Mesenchymal stem cell (in vitro differentiated cells and primary cell): ENCODE data around the gene FUZ.

ENCODE experiments used
- DNase-seq: peaks from one replicate; pipeline ENCODE4 v3.0.0-alpha.2; 2013
- H2AFZ ChIP-seq: one replicate; pipeline ENCODE4 v1.6.1; 2013; ENCODE audit warnings: low read depth, mild to moderate bottlenecking, control low read depth, inconsistent platforms, low read length, moderate library complexity
- H2AK5ac ChIP-seq: 2 replicates; pipeline ENCODE4 v1.6.1; 2013; ENCODE audit warnings: low read length, moderate library complexity, mild to moderate bottlenecking, inconsistent platforms; ENCODE audit not compliant: severe bottlenecking
- H2BK120ac ChIP-seq: one replicate; pipeline ENCODE4 v1.6.1; 2013; ENCODE audit warnings: low read depth, mild to moderate bottlenecking, inconsistent platforms, low read length, moderate library complexity
- H2BK12ac ChIP-seq, 2 experiments: one replicate each; pipeline ENCODE4 v1.6.1; 2013; ENCODE audit warnings: inconsistent platforms in 2 of 2, low read length in 2 of 2, mild to moderate bottlenecking in 2 of 2, moderate library complexity in 2 of 2, control low read depth in 1 of 2
- H2BK15ac ChIP-seq: one replicate; pipeline ENCODE4 v1.6.1; 2013; ENCODE audit warnings: mild to moderate bottlenecking, low read depth, inconsistent platforms; ENCODE audit not compliant: poor library complexity, severe bottlenecking
- H2BK5ac ChIP-seq: 2 replicates; pipeline ENCODE4 v1.6.1; 2013; ENCODE audit warnings: low read depth, mild to moderate bottlenecking, low read length, control low read depth, inconsistent platforms; ENCODE audit not compliant: poor library complexity, severe bottlenecking
- H3K14ac ChIP-seq, 2 experiments: one replicate each; pipeline ENCODE4 v1.6.1; 2013; ENCODE audit warnings: inconsistent platforms in 2 of 2, low read length in 2 of 2, control low read depth in 1 of 2, mild to moderate bottlenecking in 1 of 2, moderate library complexity in 1 of 2
- H3K18ac ChIP-seq, 2 experiments: one replicate each; pipeline ENCODE4 v1.6.1; 2013; ENCODE audit warnings: inconsistent platforms in 2 of 2, low read length in 2 of 2, control low read depth in 1 of 2, low read depth in 1 of 2, mild to moderate bottlenecking in 1 of 2
- H3K23ac ChIP-seq, 2 experiments: one replicate each; pipeline ENCODE4 v1.6.1; 2013; ENCODE audit warnings: inconsistent platforms in 2 of 2, low read length in 2 of 2, mild to moderate bottlenecking in 2 of 2, moderate library complexity in 2 of 2, control low read depth in 1 of 2
- H3K27ac ChIP-seq: 2 replicates; pipeline ENCODE4 v1.5.1; 2013; ENCODE audit warnings: mild to moderate bottlenecking, moderate library complexity, low read length, control low read depth, inconsistent platforms; ENCODE audit not compliant: poor library complexity, severe bottlenecking
- H3K27me3 ChIP-seq, 2 experiments: 2 replicates each; pipeline versions ENCODE4 v1.6.1 to v1.7.0; 2013; ENCODE audit warnings: low read length in 2 of 2, mild to moderate bottlenecking in 2 of 2, moderate library complexity in 2 of 2, control low read depth in 1 of 2, inconsistent platforms in 1 of 2; ENCODE audit not compliant: control insufficient read depth in 1 of 2, insufficient read depth in 1 of 2
- H3K36me3 ChIP-seq, 2 experiments: 2 replicates each; pipeline versions ENCODE4 v1.6.1 to v1.7.0; 2013; ENCODE audit warnings: low read length in 2 of 2, control low read depth in 1 of 2, inconsistent platforms in 1 of 2, low read depth in 1 of 2, mild to moderate bottlenecking in 1 of 2; ENCODE audit not compliant: insufficient read depth in 2 of 2, control insufficient read depth in 1 of 2
- H3K4ac ChIP-seq, 2 experiments: one replicate each; pipeline ENCODE4 v1.6.1; 2013; ENCODE audit warnings: inconsistent platforms in 2 of 2, low read length in 2 of 2, mild to moderate bottlenecking in 2 of 2, moderate library complexity in 2 of 2, control low read depth in 1 of 2, low read depth in 1 of 2
- H3K4me1 ChIP-seq: 2 replicates; pipeline ENCODE4 v1.6.1; 2013; ENCODE audit warnings: low read depth, low read length, control low read depth; ENCODE audit not compliant: control insufficient read depth, insufficient read depth
- H3K4me2 ChIP-seq: 2 replicates; pipeline ENCODE4 v1.6.1; 2013; ENCODE audit warnings: low read length, mild to moderate bottlenecking, inconsistent platforms; ENCODE audit not compliant: poor library complexity, severe bottlenecking
- H3K4me3 ChIP-seq, 2 experiments: 2 replicates each; pipeline versions ENCODE4 v1.5.1 to v1.7.0; 2013; ENCODE audit warnings: low read length in 2 of 2, mild to moderate bottlenecking in 2 of 2, control low read depth in 1 of 2, low read depth in 1 of 2; ENCODE audit not compliant: insufficient read depth in 1 of 2
- H3K79me1 ChIP-seq: replicated peaks from 2 replicates; pipeline ENCODE4 v1.6.1; 2013; ENCODE audit warnings: mild to moderate bottlenecking, control low read depth, low read length, inconsistent platforms; ENCODE audit not compliant: poor library complexity, severe bottlenecking
- H3K9ac ChIP-seq: 2 replicates; pipeline ENCODE4 v1.7.0; 2013; ENCODE audit warnings: mild to moderate bottlenecking, low read length, moderate library complexity
- H3K9me3 ChIP-seq: 2 replicates; pipeline ENCODE4 v1.7.0; 2013; ENCODE audit warnings: mild to moderate bottlenecking, low read length; ENCODE audit not compliant: control insufficient read depth
- H4K8ac ChIP-seq: one replicate; pipeline ENCODE4 v1.6.1; 2013; ENCODE audit warnings: inconsistent platforms, mild to moderate bottlenecking, low read length, moderate library complexity
- H4K91ac ChIP-seq: one replicate; pipeline ENCODE4 v1.6.1; 2013; ENCODE audit warnings: mild to moderate bottlenecking, low read length, inconsistent platforms
- WGBS: methylation state at CpG from one replicate; pipeline ENCODE4 v1.1.7; 2013; ENCODE audit warnings: mixed read lengths; 5-methylcytosine and 5-hydroxymethylcytosine counted together

Gene FUZ

DNA sequence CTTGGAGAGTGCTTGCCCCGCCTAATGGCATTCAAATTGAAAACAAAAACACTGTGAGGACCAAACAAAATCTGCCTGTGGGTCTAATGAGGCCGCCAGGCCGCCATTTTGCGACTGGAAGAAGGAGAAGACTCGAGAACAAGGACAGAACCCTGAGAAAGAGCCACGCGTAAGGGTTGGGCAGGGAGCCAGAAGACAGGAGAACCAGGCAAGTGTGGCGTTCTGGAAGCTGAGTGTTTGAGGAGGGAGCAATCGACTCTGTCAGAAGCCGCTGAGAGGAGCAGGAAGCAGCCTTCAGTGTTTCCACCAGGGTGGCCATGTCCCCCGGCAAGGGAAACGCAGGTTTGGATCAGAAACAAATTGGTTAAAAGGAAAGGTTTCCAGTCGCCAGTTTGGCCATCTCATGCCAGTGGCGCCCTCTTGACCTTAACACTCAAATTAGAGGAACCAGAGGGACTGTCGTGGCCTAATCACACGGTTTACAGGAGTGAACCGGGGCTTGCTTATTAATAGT, 27.7 kb upstream of the FUZ start:
- WGBS = 94% methylated on average over 16 of the region's 17 CpGs
- Histone ChIP-seq H3K27me3 (no peaks in the 10 kb centered on the region), H3K18ac (no peak overlapping the region), H3K4me2 (no peak overlapping the region), H2BK12ac (no peak overlapping the region), H3K27ac (no peak overlapping the region), H3K4ac (no peak overlapping the region), H2BK120ac (no peak overlapping the region), H3K9me3 (no peaks in the 10 kb centered on the region), H4K91ac (no peak overlapping the region), H2BK15ac (no peak overlapping the region), H3K14ac (no peak overlapping the region), H3K36me3 (peaks cover 50 to 55% of the 10 kb centered on the region in 2 experiments), H2AFZ (no peak overlapping the region), H4K8ac (no peak overlapping the region), H3K4me3 (no peak overlapping the region), H3K79me1 (peaks cover 15% of the 10 kb centered on the region), H3K4me1 (peaks cover 16% of the 10 kb centered on the region), H2AK5ac (no peak overlapping the region), H2BK5ac (no peak overlapping the region), H3K23ac (no peak overlapping the region), H3K9ac (no peak overlapping the region)
- no peak for DNase-seq

DNA sequence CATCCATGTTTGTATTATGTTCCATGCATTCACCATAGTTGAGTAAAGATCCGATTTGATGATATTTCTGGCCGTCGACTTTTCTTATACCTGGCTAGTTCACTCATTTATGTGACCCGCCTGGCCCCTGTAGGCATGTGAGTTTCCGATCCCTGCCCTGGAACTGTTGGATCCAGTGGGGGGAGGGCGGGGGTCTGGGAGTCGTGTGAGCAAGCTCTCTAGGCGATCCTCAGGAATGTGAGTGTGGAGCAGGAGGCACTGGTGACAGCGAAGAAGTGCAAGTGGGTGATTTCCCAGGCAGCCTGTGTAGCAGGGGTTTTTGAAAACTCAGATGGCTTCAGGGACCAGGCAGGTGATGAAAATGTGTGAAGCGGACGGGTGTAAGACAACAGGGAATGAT, 27.2 kb upstream of the FUZ start:
- Histone ChIP-seq H3K27ac (no peak overlapping the region), H3K79me1 (peaks cover 20% of the 10 kb centered on the region), H3K36me3 (peaks cover 55 to 58% of the 10 kb centered on the region in 2 experiments), H3K4ac (no peak overlapping the region), H3K27me3 (no peaks in the 10 kb centered on the region), H3K9ac (no peak overlapping the region), H2BK15ac (no peak overlapping the region), H3K9me3 (no peaks in the 10 kb centered on the region), H3K18ac (no peak overlapping the region), H3K23ac (no peak overlapping the region), H4K8ac (no peak overlapping the region), H3K4me3 (no peak overlapping the region), H3K4me2 (no peak overlapping the region), H2BK5ac (no peak overlapping the region), H2BK12ac (no peak overlapping the region), H2AK5ac (no peak overlapping the region), H3K4me1 (peaks cover 16% of the 10 kb centered on the region), H3K14ac (no peak overlapping the region), H2BK120ac (no peak overlapping the region), H4K91ac (no peak overlapping the region), H2AFZ (no peak overlapping the region)
- 95% methylated on average over 11 of the region's 11 CpGs for WGBS
- DNase-seq = no peak

GRCh38 chr19:49839713-49840112, 26.6 kb upstream of the FUZ start:
- Histone ChIP-seq H2BK120ac (no peak overlapping the region), H3K4ac (no peak overlapping the region), H3K36me3 (peaks cover 61 to 64% of the 10 kb centered on the region in 2 experiments), H3K27ac (no peak overlapping the region), H2BK15ac (no peak overlapping the region), H3K79me1 (peaks cover 24% of the 10 kb centered on the region), H2BK12ac (no peak overlapping the region), H2BK5ac (no peak overlapping the region), H4K91ac (no peak overlapping the region), H3K27me3 (no peaks in the 10 kb centered on the region), H3K9ac (no peak overlapping the region), H3K14ac (no peak overlapping the region), H3K23ac (no peak overlapping the region), H3K4me1 (peaks cover 16% of the 10 kb centered on the region), H2AK5ac (no peak overlapping the region), H2AFZ (no peak overlapping the region), H3K4me3 (no peak overlapping the region), H4K8ac (no peak overlapping the region), H3K4me2 (no peak overlapping the region), H3K9me3 (no peaks in the 10 kb centered on the region), H3K18ac (no peak overlapping the region)
- WGBS = 97% methylated on average over 11 of the region's 11 CpGs
- DNase-seq = no peak

DNA sequence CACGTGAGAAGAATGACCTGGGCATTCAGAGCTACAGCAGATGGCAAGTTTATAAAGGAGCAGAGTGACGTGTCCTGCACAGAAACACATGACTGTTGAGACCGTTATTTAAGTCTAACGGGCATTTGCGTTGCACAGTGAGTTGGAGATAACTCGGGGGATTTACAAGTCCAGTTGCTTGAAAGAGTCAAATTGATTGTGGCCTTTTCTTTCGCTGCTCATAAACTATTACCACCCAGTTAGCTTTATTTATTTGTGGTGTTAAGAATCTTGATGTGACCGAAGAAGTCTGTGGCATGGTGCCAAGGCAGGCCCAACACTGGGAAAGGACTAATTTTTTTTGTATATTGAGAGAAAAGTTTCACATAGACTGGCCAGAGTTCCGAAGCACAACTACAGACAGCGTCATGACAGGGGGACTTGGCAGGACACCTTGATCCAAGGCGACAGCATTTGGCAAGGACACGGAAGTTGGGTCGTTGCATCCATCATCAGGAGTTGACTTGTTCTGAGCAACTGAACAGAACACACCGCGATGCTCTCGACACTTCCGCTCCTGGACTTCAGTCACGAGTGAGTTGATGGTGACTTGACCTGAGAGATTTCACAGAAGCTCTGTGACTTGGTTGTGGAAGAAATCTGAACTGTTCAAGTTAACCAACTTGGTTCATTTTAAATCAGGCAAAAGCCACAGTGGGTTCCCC, 25.9 kb upstream of the FUZ start:
- H2BK5ac ChIP-seq = no peak overlapping the region
- no peaks in the 10 kb centered on the region for H3K9me3 ChIP-seq
- H2BK15ac ChIP-seq = no peak overlapping the region
- no peak for DNase-seq
- no peak overlapping the region for H2BK12ac ChIP-seq
- no peak overlapping the region for H4K8ac ChIP-seq
- H3K14ac ChIP-seq = no peak overlapping the region
- H3K4me3 ChIP-seq = no peak overlapping the region
- no peak overlapping the region for H3K4me2 ChIP-seq
- no peak overlapping the region for H3K9ac ChIP-seq
- no peak overlapping the region for H4K91ac ChIP-seq
- no peak overlapping the region for H2AK5ac ChIP-seq
- H2BK120ac ChIP-seq = no peak overlapping the region
- H3K23ac ChIP-seq = no peak overlapping the region
- peaks cover 68 to 71% of the 10 kb centered on the region in 2 experiments for H3K36me3 ChIP-seq
- H3K4ac ChIP-seq = no peak overlapping the region
- H3K4me1 ChIP-seq = peaks cover 16% of the 10 kb centered on the region
- no peak overlapping the region for H3K18ac ChIP-seq
- H3K27ac ChIP-seq = no peak overlapping the region
- peaks cover 29% of the 10 kb centered on the region for H3K79me1 ChIP-seq
- H2AFZ ChIP-seq = no peak overlapping the region
- H3K27me3 ChIP-seq = no peaks in the 10 kb centered on the region
- 97% methylated on average over 16 of the region's 18 CpGs for WGBS
